Omental fat pad (tissue), 4 donors: Measurements from ENCODE around the gene TMPRSS13. TPM values are rescaled to one million over a fixed set of nuclear protein-coding genes. Genes with fewer than 3 reads are reported as not detected.

ENCODE experiments used
- ATAC-seq: fragments of 150-250 bp; one replicate; pipeline ENCODE4 v1.9.1; 2016; ENCODE audit warnings: mild to moderate bottlenecking, moderate library complexity; ENCODE audit not compliant: low FRiP score
- DNase-seq: peaks from one replicate; pipeline ENCODE4 v3.0.0-alpha.2; 2019; ENCODE audit warnings: low spot score
- CTCF ChIP-seq, 3 donors: fragments of 450-650 bp; IDR thresholded peaks; one replicate each; pipeline ENCODE4 v1.5.1; 2016 to 2017; ENCODE audit warnings: antibody characterized with exemption in 3 of 3, mild to moderate bottlenecking in 3 of 3, moderate library complexity in 2 of 3
- total RNA-seq, 4 donors: library from RNA; depleted of rRNA; stranded (reverse); fragments of >200 nt; gene quantifications; one replicate each; pipeline ENCODE4 v1.1.0, GENCODE V29; 2016

TMPRSS13 gene
- total RNA-seq, 4 donors from 2014 or later: 0.50 TPM; not detected in 3

- no peak for TF ChIP-seq CTCF (IDR thresholded peaks at IDR 0.05)
- no peak for ATAC-seq
Measured at GRCh38 chr11:117876059-117876340, 53.2 kb downstream of the TMPRSS13 start.

GRCh38 chr11:117875382-117876058 lies 53.7 kb downstream of the TMPRSS13 start:
- no peak for TF ChIP-seq CTCF (IDR thresholded peaks at IDR 0.05)
- ATAC-seq (no peak), DNase-seq (no peak)

More at GRCh38 chr11:117876059-117876340, 53.2 kb downstream of the TMPRSS13 start:
- no peak for DNase-seq

- ATAC-seq: no peak
- TF ChIP-seq CTCF (IDR thresholded peaks at IDR 0.05): no peak
- no peak for DNase-seq
Measured at GRCh38 chr11:117874910-117875381, 54.3 kb downstream of the TMPRSS13 start.

- ATAC-seq (no peak), DNase-seq (no peak)
- no peak for TF ChIP-seq CTCF (IDR thresholded peaks at IDR 0.05)
Measured at GRCh38 chr11:117874253-117874909, 54.8 kb downstream of the TMPRSS13 start.

GRCh38 chr11:117873828-117874125 lies 55.4 kb downstream of the TMPRSS13 start:
- no peak for TF ChIP-seq CTCF (IDR thresholded peaks at IDR 0.05)
- ATAC-seq (no peak), DNase-seq (no peak)

GRCh38 chr11:117872975-117873827 lies 56.0 kb downstream of the TMPRSS13 start:
- TF ChIP-seq CTCF (IDR thresholded peaks at IDR 0.05): no peak
- DNase-seq: no peak
- ATAC-seq: no peak
